Mesendoderm (in vitro differentiated cells): ENCODE data around the gene SH2B2.

Source experiments
- DNase-seq: peaks from one replicate; pipeline ENCODE4 v3.0.0; 2013
- H2AK5ac ChIP-seq: 2 replicates; pipeline ENCODE4 v1.6.1; 2013; ENCODE audit warnings: low read length, inconsistent platforms
- H2BK120ac ChIP-seq: 2 replicates; pipeline ENCODE4 v1.6.1; 2013; ENCODE audit warnings: low read depth, mild to moderate bottlenecking, low read length, moderate library complexity, mixed read lengths
- H2BK15ac ChIP-seq: replicated peaks from 2 replicates; pipeline ENCODE4 v1.6.1; 2013; ENCODE audit warnings: low read depth, mild to moderate bottlenecking, moderate library complexity
- H2BK5ac ChIP-seq: 2 replicates; pipeline ENCODE4 v1.6.1; 2013; ENCODE audit warnings: low read length, inconsistent platforms
- H3K18ac ChIP-seq: 2 replicates; pipeline ENCODE4 v1.6.1; 2013; ENCODE audit warnings: mild to moderate bottlenecking, low read length, mixed read lengths
- H3K23ac ChIP-seq: one replicate; pipeline ENCODE4 v1.6.1; 2013; ENCODE audit warnings: low read length
- H3K27ac ChIP-seq: 2 replicates; pipeline ENCODE4 v1.5.1; 2013; ENCODE audit warnings: low read depth, mild to moderate bottlenecking, inconsistent platforms, low read length, moderate library complexity
- H3K27me3 ChIP-seq: 2 replicates; pipeline ENCODE4 v1.6.1; 2013; ENCODE audit warnings: low read length, control low read depth, mild to moderate bottlenecking, inconsistent platforms; ENCODE audit not compliant: insufficient read depth, poor library complexity
- H3K36me3 ChIP-seq: 2 replicates; pipeline ENCODE4 v1.6.1; 2013; ENCODE audit warnings: low read length, inconsistent platforms; ENCODE audit not compliant: control insufficient read depth, insufficient read depth
- H3K4ac ChIP-seq: one replicate; pipeline ENCODE4 v1.6.1; 2013; ENCODE audit warnings: low read depth, mild to moderate bottlenecking, low read length, moderate library complexity
- H3K4me1 ChIP-seq: 2 replicates; pipeline ENCODE4 v1.6.1; 2013; ENCODE audit warnings: low read depth, low read length, inconsistent platforms; ENCODE audit not compliant: control insufficient read depth
- H3K4me2 ChIP-seq: 2 replicates; pipeline ENCODE4 v1.6.1; 2013; ENCODE audit warnings: low read length
- H3K4me3 ChIP-seq: 2 replicates; pipeline ENCODE4 v1.5.1; 2013; ENCODE audit warnings: mild to moderate bottlenecking, low read length
- H3K56ac ChIP-seq: one replicate; pipeline ENCODE4 v1.6.1; 2013; ENCODE audit warnings: low read length
- H3K79me1 ChIP-seq: 2 replicates; pipeline ENCODE4 v1.6.1; 2013; ENCODE audit warnings: low read length, inconsistent platforms
- H3K79me2 ChIP-seq: 2 replicates; pipeline ENCODE4 v1.6.1; 2013; ENCODE audit warnings: mild to moderate bottlenecking, low read length; ENCODE audit not compliant: control insufficient read depth, insufficient read depth
- H3K9ac ChIP-seq: 2 replicates; pipeline ENCODE4 v1.6.1; 2013; ENCODE audit warnings: low read length, inconsistent platforms
- H4K5ac ChIP-seq: one replicate; pipeline ENCODE4 v1.6.1; 2013; ENCODE audit warnings: low read length
- H4K8ac ChIP-seq: one replicate; pipeline ENCODE4 v1.6.1; 2013; ENCODE audit warnings: low read depth, mild to moderate bottlenecking, control low read depth, low read length, moderate library complexity
- WGBS: extraction: QIAGEN DNeasy Blood & Tissue Kit; methylation state at CpG from one replicate; pipeline ENCODE4 v1.1.7; 2013; ENCODE audit warnings: low lambda C conversion rate, missing lambda C conversion rate; ENCODE audit not compliant: insufficient coverage; ENCODE audit errors: extremely low coverage; 5-methylcytosine and 5-hydroxymethylcytosine counted together

SH2B2 gene

GRCh38 chr7:102292813-102293798 is 6.4 kb downstream of the SH2B2 start:
- no peak overlapping the region for H2BK15ac ChIP-seq
- H3K79me1 ChIP-seq = no peaks in the 10 kb centered on the region
- no peak overlapping the region for H2AK5ac ChIP-seq
- no peaks in the 10 kb centered on the region for H3K36me3 ChIP-seq
- no peak overlapping the region for H3K4me3 ChIP-seq
- no peaks in the 10 kb centered on the region for H3K27me3 ChIP-seq
- H4K8ac ChIP-seq = no peak overlapping the region
- DNase-seq = no peak
- H2BK120ac ChIP-seq = no peak overlapping the region
- H3K18ac ChIP-seq = no peak overlapping the region
- H3K56ac ChIP-seq = peak overlapping the region; percentile 54
- H3K4me2 ChIP-seq = peak overlapping the region; percentile 11
- H3K9ac ChIP-seq = peak overlapping the region; percentile 56
- peaks cover 3% of the 10 kb centered on the region for H3K4me1 ChIP-seq
- no peak overlapping the region for H3K4ac ChIP-seq
- no peak overlapping the region for H4K5ac ChIP-seq
- no peak overlapping the region for H3K27ac ChIP-seq
- no CpG with 5 or more reads among the region's 36 CpGs for WGBS
- no peak overlapping the region for H2BK5ac ChIP-seq
- H3K23ac ChIP-seq = no peak overlapping the region
- H3K79me2 ChIP-seq = no peaks in the 10 kb centered on the region

GRCh38 chr7:102294589-102294988 is 7.9 kb downstream of the SH2B2 start:
- H2BK5ac ChIP-seq = no peak overlapping the region

DNA sequence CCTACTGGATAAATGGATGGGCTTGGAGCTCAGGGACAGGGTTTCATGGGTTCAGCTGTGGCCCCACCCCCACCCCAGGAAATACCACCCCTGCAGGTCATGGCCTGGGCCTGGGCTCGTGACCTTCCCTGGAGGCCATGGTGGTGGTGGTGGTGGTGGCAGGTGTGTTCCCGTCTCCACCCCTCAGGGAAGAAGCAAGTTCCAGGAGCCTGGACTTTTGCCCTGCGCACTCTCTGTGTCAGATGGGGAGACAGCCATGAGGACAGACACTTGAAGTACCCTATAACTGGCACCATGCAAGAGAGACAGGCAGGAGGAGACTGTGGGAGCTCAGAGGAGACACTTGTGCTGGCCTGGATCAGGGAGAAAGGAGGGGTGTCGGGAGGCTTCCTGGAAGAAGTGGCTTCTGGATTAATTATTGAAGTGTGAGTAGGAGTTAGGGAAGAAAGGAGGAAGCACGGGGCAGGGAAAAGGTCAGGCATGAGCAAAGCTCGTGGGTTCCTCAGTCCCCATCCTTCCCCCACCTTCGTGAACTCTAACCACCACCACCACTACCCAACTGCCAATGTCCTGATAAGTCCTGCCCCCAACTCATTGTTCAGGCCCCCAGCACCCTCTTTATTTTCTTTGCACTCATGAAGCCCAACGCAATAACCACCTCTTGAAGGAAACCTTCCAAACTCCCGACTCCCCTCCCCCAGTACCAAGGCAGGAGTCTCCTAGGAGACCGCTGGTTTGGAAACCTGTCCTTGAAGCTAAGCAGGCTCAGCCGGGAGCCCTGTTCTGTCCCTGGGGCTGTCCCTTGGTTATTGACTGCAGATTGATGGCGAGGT is 8.9 kb downstream of the SH2B2 start:
- Histone ChIP-seq H4K8ac (no peak overlapping the region), H2AK5ac (no peak overlapping the region), H3K79me2 (no peaks in the 10 kb centered on the region), H3K4me2 (no peak overlapping the region), H3K23ac (no peak overlapping the region), H3K4me3 (no peak overlapping the region), H2BK5ac (no peak overlapping the region), H3K56ac (no peak overlapping the region), H3K4ac (no peak overlapping the region), H2BK120ac (no peak overlapping the region), H2BK15ac (no peak overlapping the region), H4K5ac (no peak overlapping the region), H3K4me1 (peaks cover 3% of the 10 kb centered on the region), H3K36me3 (no peaks in the 10 kb centered on the region), H3K27me3 (no peaks in the 10 kb centered on the region), H3K18ac (no peak overlapping the region), H3K79me1 (no peaks in the 10 kb centered on the region), H3K9ac (no peak overlapping the region), H3K27ac (no peak overlapping the region)
- no CpG with 5 or more reads among the region's 12 CpGs for WGBS
- peak; percentile 21 for DNase-seq

More at GRCh38 chr7:102294589-102294988, 7.9 kb downstream of the SH2B2 start:
- H2BK120ac ChIP-seq = no peak overlapping the region
- no peak for DNase-seq
- H3K18ac ChIP-seq = no peak overlapping the region
- no peak overlapping the region for H3K56ac ChIP-seq
- no peak overlapping the region for H3K23ac ChIP-seq
- H3K9ac ChIP-seq = no peak overlapping the region
- H3K4me1 ChIP-seq = peaks cover 3% of the 10 kb centered on the region
- H3K27me3 ChIP-seq = no peaks in the 10 kb centered on the region
- no peak overlapping the region for H3K4me3 ChIP-seq
- H2AK5ac ChIP-seq = no peak overlapping the region
- H2BK15ac ChIP-seq = no peak overlapping the region
- H3K4ac ChIP-seq = no peak overlapping the region
- no peak overlapping the region for H4K8ac ChIP-seq
- H4K5ac ChIP-seq = no peak overlapping the region
- H3K4me2 ChIP-seq = no peak overlapping the region
- no CpG with 5 or more reads among the region's 3 CpGs for WGBS
- H3K79me1 ChIP-seq = no peaks in the 10 kb centered on the region
- no peaks in the 10 kb centered on the region for H3K36me3 ChIP-seq
- H3K79me2 ChIP-seq = no peaks in the 10 kb centered on the region
- H3K27ac ChIP-seq = no peak overlapping the region

DNA sequence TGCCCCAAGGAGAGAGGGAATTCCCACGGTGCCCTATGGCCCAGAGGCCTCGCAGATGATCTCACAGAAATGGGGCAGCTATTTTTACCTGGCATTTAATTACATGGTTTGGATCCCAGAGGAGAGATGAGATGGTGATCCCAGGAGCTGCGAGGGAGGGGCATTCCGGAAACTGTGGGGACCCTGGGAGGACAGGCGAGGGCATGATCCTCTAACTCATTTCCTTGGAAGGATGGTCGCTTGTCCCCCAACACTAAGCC is 9.4 kb downstream of the SH2B2 start:
- H4K8ac ChIP-seq = no peak overlapping the region
- no peak overlapping the region for H3K4ac ChIP-seq
- no peak overlapping the region for H3K27ac ChIP-seq

DNA sequence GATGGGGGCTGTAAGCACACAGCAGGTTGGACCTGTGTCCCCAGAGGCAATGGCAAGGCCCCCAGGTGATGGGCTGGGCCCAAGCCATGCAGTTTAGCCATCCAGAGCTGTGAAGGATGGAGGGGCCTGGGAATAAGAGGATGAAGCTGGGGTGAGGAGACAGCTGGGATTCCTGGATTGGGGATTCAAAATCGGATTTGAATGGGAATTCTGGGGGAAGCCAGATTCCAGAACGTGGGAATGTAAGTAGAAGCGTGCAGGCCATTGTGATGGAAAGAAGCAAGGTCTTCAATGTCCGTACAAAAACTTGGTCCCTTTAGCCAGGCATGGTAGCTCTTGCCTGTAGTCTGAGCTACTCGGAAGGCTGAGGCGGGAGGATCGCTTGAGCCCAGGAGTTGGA is 9.8 kb downstream of the SH2B2 start:
- H3K4ac ChIP-seq = no peak overlapping the region
- H2BK120ac ChIP-seq = no peak overlapping the region
- H3K79me1 ChIP-seq = no peaks in the 10 kb centered on the region
- H2BK5ac ChIP-seq = no peak overlapping the region
- no peaks in the 10 kb centered on the region for H3K36me3 ChIP-seq
- WGBS = no CpG with 5 or more reads among the region's 7 CpGs
- no peak overlapping the region for H2AK5ac ChIP-seq
- no peak overlapping the region for H3K4me3 ChIP-seq
- peaks cover 3% of the 10 kb centered on the region for H3K4me1 ChIP-seq
- H3K79me2 ChIP-seq = no peaks in the 10 kb centered on the region
- no peaks in the 10 kb centered on the region for H3K27me3 ChIP-seq
- no peak for DNase-seq
- H3K23ac ChIP-seq = no peak overlapping the region
- H2BK15ac ChIP-seq = no peak overlapping the region
- H3K18ac ChIP-seq = no peak overlapping the region
- H3K4me2 ChIP-seq = no peak overlapping the region
- H3K56ac ChIP-seq = no peak overlapping the region
- H4K8ac ChIP-seq = no peak overlapping the region
- no peak overlapping the region for H3K9ac ChIP-seq
- no peak overlapping the region for H4K5ac ChIP-seq
- H3K27ac ChIP-seq = no peak overlapping the region

More for the DNA sequence above, 9.4 kb downstream of the SH2B2 start:
- H3K56ac ChIP-seq = no peak overlapping the region
- no peaks in the 10 kb centered on the region for H3K79me2 ChIP-seq
- H3K4me3 ChIP-seq = no peak overlapping the region
- no peak overlapping the region for H2BK5ac ChIP-seq
- H3K4me2 ChIP-seq = no peak overlapping the region
- no peak for DNase-seq
- no peak overlapping the region for H2AK5ac ChIP-seq
- H4K5ac ChIP-seq = no peak overlapping the region
- H2BK15ac ChIP-seq = no peak overlapping the region
- no peak overlapping the region for H2BK120ac ChIP-seq
- no peaks in the 10 kb centered on the region for H3K27me3 ChIP-seq
- H3K79me1 ChIP-seq = no peaks in the 10 kb centered on the region
- H3K9ac ChIP-seq = no peak overlapping the region
- WGBS = no CpG with 5 or more reads among the region's 6 CpGs
- H3K36me3 ChIP-seq = no peaks in the 10 kb centered on the region
- peaks cover 3% of the 10 kb centered on the region for H3K4me1 ChIP-seq
- H3K23ac ChIP-seq = no peak overlapping the region
- H3K18ac ChIP-seq = no peak overlapping the region
